Lung (tissue), 12 donors: ENCODE measurements around the gene CEP43. TPM values are rescaled to one million over a fixed set of nuclear protein-coding genes. Genes with fewer than 3 reads are reported as not detected.

Source experiments
- ATAC-seq: fragments of 200-7000 bp; cut with Tn5 transposase; one replicate; pipeline ENCODE4 v1.9.1; 2020; ENCODE audit warnings: moderate number of reproducible peaks; ENCODE audit not compliant: insufficient read depth, low FRiP score
- DNase-seq, 3 donors: peaks; one replicate each; pipeline ENCODE4 v3.0.0-alpha.2; 2013 to 2017
- H3K27ac ChIP-seq, 2 donors: one replicate each; pipeline ENCODE4 v1.5.1; 2013; ENCODE audit warnings: mild to moderate bottlenecking in 2 of 2, moderate library complexity in 2 of 2, control low read depth in 1 of 2, inconsistent platforms in 1 of 2, low read depth in 1 of 2, low read length in 1 of 2
- H3K27me3 ChIP-seq, 3 donors: one replicate each; pipeline ENCODE4 v1.5.1; 2013; ENCODE audit warnings: low read length in 2 of 3; ENCODE audit not compliant: control insufficient read depth in 3 of 3, insufficient read depth in 3 of 3
- H3K36me3 ChIP-seq, 4 donors: one replicate each; pipeline ENCODE4 v1.5.1; 2013; ENCODE audit warnings: low read length in 4 of 4, mild to moderate bottlenecking in 1 of 4, moderate library complexity in 1 of 4; ENCODE audit not compliant: control insufficient read depth in 4 of 4, insufficient read depth in 4 of 4
- H3K4me1 ChIP-seq, 5 donors: one replicate each; pipeline ENCODE4 v1.5.1; 2013; ENCODE audit warnings: low read length in 5 of 5, mild to moderate bottlenecking in 2 of 5, moderate library complexity in 1 of 5; ENCODE audit not compliant: control insufficient read depth in 5 of 5, insufficient read depth in 5 of 5
- H3K4me3 ChIP-seq: one replicate; pipeline ENCODE4 v1.5.1; 2013; ENCODE audit warnings: mild to moderate bottlenecking, control low read depth, moderate library complexity
- H3K9ac ChIP-seq, 2 donors: one replicate each; pipeline ENCODE4 v1.5.1; 2013; ENCODE audit warnings: low read length in 2 of 2, control low read depth in 1 of 2; ENCODE audit not compliant: insufficient read depth in 1 of 2
- H3K9me3 ChIP-seq, 4 donors: one replicate each; pipeline ENCODE4 v1.5.1; 2013; ENCODE audit warnings: low read length in 3 of 4, mild to moderate bottlenecking in 1 of 4, moderate library complexity in 1 of 4; ENCODE audit not compliant: control insufficient read depth in 4 of 4, insufficient read depth in 3 of 4
- CTCF ChIP-seq: IDR thresholded peaks from 2 replicates; pipeline ENCODE4 v1.5.1; 2012; ENCODE audit warnings: mild to moderate bottlenecking; ENCODE audit errors: control extremely low read depth, extremely low read depth
- WGBS, 2 donors: extraction: QIAGEN DNeasy Blood & Tissue Kit; methylation state at CpG; one replicate each; pipeline ENCODE4 v1.1.7; 2013; 5-methylcytosine and 5-hydroxymethylcytosine counted together
- polyA plus RNA-seq, 2 donors: library from polyadenylated mRNA; stranded (reverse); fragments of 200-250 nt; gene quantifications; one replicate each; pipeline ENCODE4 v1.2.1, GENCODE V29; 2013
- total RNA-seq, 2 donors: library from RNA; depleted of rRNA in 1 of 2; stranded (reverse); fragments of >200 nt in 1 of 2; gene quantifications; one replicate each; pipeline ENCODE4 v1.2.1, GENCODE V29; 2014 to 2021
- donor health status: control.
- donor health status: control.
- donor health status: Bipolar disorder and iron deficiency.
- donor health status: healthy.
- donor health status: DM: yes; HTN: yes; CAD: no.

CEP43 gene
- total and polyA plus RNA-seq, 4 donors, result 6.6 to 43.2 (median 10.3) TPM

DNA sequence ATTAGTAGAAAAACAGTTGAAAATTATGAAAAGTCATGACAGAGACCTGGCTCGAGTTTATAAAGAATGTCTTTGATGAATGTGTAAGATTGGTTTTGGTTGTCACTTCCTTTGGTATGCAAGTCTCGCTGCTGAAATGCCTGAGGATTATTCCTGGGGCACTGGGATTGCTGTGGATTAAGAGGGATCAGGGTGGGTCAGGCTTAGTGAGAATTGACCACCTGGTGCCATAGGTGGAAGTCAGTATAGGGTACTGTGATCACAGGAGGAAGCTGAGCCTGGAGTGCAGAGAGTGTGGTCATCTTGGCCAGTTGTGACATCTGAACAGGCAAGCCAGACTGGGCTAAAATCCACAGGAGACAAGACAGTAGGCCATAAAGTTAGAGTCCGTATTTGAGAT lies 34.9 kb downstream of the CEP43 start:
- H3K4me1 ChIP-seq, result peaks cover 0 to 4% (median 0%) of the 10 kb centered on the region in 5 donors
- no peak for ATAC-seq
- no peak for TF ChIP-seq CTCF
- H3K27me3 ChIP-seq, result no peaks in the 10 kb centered on the region
- no peak overlapping the region for H3K27ac ChIP-seq
- no peaks in the 10 kb centered on the region for H3K9me3 ChIP-seq
- WGBS, 2 donors, result 95% methylated on average over 3 of the region's 3 CpGs
- no peak overlapping the region for H3K4me3 ChIP-seq
- no peak for DNase-seq
- peaks cover 14 to 40% (median 22%) of the 10 kb centered on the region in 4 donors for H3K36me3 ChIP-seq
- no peak overlapping the region for H3K9ac ChIP-seq

GRCh38 chr6:167037762-167038161 lies 38.6 kb downstream of the CEP43 start:
- DNase-seq (no peak), ATAC-seq (no peak)
- Histone ChIP-seq H3K4me3 (no peak overlapping the region), H3K9me3 (no peaks in the 10 kb centered on the region), H3K27me3 (no peaks in the 10 kb centered on the region), H3K9ac (no peak overlapping the region), H3K36me3 (peaks cover 9 to 23% (median 21%) of the 10 kb centered on the region in 4 donors), H3K4me1 (no peaks in the 10 kb centered on the region), H3K27ac (no peak overlapping the region)
- no peak for TF ChIP-seq CTCF
- WGBS, 2 donors, result 90% methylated on average over 3 of the region's 3 CpGs

GRCh38 chr6:167044696-167045095 lies 45.5 kb downstream of the CEP43 start:
- Histone ChIP-seq H3K4me3 (no peak overlapping the region), H3K27me3 (no peaks in the 10 kb centered on the region), H3K36me3 (peaks cover 0 to 8% (median 2%) of the 10 kb centered on the region in 4 donors), H3K27ac (no peak overlapping the region), H3K4me1 (no peaks in the 10 kb centered on the region), H3K9me3 (no peaks in the 10 kb centered on the region), H3K9ac (no peak overlapping the region)
- no peak for DNase-seq
- 85 to 92% methylated on average over 10 of the region's 10 CpGs for WGBS, 2 donors
- no peak for ATAC-seq
- no peak for TF ChIP-seq CTCF
